A549 (cell line): ENCODE results near the gene SRC.

Source experiments
- BHLHE40 ChIP-seq: IDR thresholded peaks from 2 replicates; pipeline ENCODE4 v1.6.1; 2012; ENCODE audit warnings: low read depth, low read length, inconsistent platforms
- CTCF ChIP-seq: fragments of >200 bp; sonication (Bioruptor Twin); formaldehyde crosslinking; IDR thresholded peaks from 3 replicates; pipeline ENCODE4 v1.5.1; 2016
- EHMT2 ChIP-seq: fragments of 200-600 bp; sonication (generic); IDR thresholded peaks from 2 replicates; pipeline ENCODE4 v1.6.1; 2016; ENCODE audit warnings: antibody characterized with exemption, low read depth, mild to moderate bottlenecking, moderate library complexity
- ELK1 ChIP-seq: fragments of 150-350 bp; IDR thresholded peaks from 2 replicates; pipeline ENCODE4 v1.6.1; 2014; ENCODE audit warnings: low read depth, mild to moderate bottlenecking, low read length
- EP300 ChIP-seq, 2 experiments: fragments of >200 bp; sonication (Bioruptor Twin); formaldehyde crosslinking; IDR thresholded peaks; 2 replicates in 1 of 2; 3 replicates in 1 of 2; pipeline ENCODE4 v1.6.1; 2016 to 2017
- FOSB ChIP-seq: fragments of 250-450 bp; sonication (Bioruptor Pico); IDR thresholded peaks from 2 replicates; pipeline ENCODE4 v1.5.0; 2020; ENCODE audit warnings: mild to moderate bottlenecking, moderate library complexity
- GATA3 ChIP-seq: IDR thresholded peaks from 2 replicates; pipeline ENCODE4 v1.6.1; 2012; ENCODE audit warnings: borderline replicate concordance
- HOXB13 ChIP-seq: fragments of 250-450 bp; sonication (Bioruptor Pico); IDR thresholded peaks from 2 replicates; pipeline ENCODE4 v1.5.0; 2020; ENCODE audit warnings: low read depth, mild to moderate bottlenecking, moderate library complexity
- MAZ ChIP-seq: fragments of 150-350 bp; IDR thresholded peaks from 2 replicates; pipeline ENCODE4 v1.6.1; 2014; ENCODE audit warnings: antibody characterized with exemption, low read depth, low read length, borderline replicate concordance
- PBX3 ChIP-seq: IDR thresholded peaks from 2 replicates; pipeline ENCODE4 v1.6.1; 2012
- POLR2A ChIP-seq: IDR thresholded peaks from 2 replicates; pipeline ENCODE4 v1.6.1; 2012; ENCODE audit warnings: mild to moderate bottlenecking, low read length

GRCh38 chr20:37316116-37316774, 29.7 kb upstream of the SRC start:
- TF ChIP-seq CTCF (no peak), POLR2A (no peak), GATA3 (no peak), FOSB (CRISPR knock-in tag) (no peak), EP300 (IDR thresholded peaks at IDR 0.05) (no peak), ELK1 (no peak), BHLHE40 (no peak), EHMT2 (no peak), PBX3 (no peak), HOXB13 (CRISPR knock-in tag) (no peak), MAZ (no peak)
